NCI-H128 (cell line): Measurements from ENCODE around the gene PPP2R5E.

Source experiments
- DNase-seq: peaks from one replicate; lab custom pipeline; 2025; ENCODE audit not compliant: unreplicated experiment; lab: John Stamatoyannopoulos, UW

Gene PPP2R5E

DNA sequence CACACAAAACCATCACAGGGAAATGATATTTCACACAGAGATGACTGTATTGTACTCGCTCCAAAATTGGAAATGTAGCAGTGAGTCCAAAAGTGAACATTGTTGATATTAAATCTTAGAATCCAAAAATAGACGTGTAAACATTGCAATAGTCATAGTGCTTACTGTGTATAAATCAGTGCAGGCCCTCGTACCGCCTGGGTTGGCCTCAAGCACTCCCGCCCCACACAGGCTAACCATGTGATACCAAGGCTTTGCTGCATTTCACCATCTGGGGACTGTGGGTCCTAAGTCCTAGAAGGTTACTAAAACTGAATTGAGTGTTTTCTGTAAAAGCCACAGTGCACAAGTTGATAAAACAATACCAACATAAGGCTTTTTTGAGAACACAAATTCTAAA is 107.3 kb downstream of the PPP2R5E start:
- no peak for DNase-seq

DNA sequence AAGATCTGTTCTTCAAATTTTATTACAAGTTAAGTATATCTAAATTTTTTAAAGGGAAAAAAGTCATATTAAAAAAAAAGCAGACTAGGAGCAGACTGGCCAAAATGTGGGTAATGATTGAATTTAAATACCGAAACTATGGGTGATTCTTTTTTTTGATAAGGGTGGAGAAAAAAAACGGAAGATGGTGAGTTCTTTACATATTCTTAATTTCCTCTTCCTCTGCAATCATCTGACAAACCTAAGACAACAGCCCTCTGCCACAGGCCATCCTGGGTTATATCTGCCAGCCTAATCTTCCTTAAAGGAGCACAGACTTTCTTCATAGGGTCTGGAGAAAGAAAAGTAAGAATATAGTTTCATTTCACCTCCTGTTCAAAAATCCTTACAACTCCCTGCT is 108.0 kb downstream of the PPP2R5E start:
- DNase-seq: no peak

DNA sequence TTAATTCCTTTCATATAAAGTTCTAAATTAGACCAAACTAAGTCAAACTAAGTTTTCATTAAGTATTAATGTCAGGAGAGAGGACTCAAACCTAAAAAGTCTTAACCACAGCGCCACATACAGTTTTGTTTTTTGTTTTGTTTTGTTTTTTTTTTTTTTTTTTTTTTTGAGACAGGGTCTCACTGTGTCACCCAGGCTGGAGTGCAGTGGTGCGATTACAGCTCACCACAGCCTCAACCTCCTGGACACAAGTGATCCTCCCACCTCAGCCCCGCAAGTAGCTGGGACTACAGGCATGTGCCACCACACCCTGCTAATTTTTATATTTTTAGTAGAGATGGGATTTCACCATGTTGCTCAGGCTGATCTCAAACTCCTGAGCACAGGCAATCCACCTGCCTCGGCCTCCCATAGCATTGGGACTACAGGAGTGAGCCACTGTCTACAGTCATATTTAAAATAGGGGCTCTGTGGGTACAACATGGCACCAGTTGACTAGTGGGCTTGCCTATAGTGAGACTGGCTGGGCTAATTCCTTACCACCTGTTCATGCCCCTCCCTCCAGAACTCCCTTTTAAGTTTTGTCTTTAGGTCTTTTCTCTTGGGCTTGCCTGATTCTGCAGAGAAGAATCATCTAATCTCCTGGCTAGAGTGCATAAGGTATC is 110.2 kb downstream of the PPP2R5E start:
- no peak for DNase-seq

DNA sequence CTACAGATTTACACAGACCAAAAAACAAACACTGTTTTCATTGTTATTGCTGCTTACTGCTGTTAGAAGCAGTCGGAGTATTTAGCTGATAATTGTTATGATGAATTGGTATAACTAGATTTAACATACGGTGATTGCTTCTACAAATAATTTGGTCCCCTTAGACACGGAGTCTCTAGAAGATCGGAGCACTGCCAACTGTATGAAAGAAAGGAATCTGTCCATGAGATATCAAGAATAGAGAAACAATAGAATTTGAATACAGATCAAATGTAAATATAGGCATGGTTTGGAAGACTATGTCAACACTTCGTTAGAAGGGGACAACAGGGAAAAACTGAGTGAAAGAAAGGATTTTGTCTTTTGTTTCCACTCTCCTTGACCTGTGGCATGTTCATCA is 110.9 kb downstream of the PPP2R5E start:
- DNase-seq: no peak

DNA sequence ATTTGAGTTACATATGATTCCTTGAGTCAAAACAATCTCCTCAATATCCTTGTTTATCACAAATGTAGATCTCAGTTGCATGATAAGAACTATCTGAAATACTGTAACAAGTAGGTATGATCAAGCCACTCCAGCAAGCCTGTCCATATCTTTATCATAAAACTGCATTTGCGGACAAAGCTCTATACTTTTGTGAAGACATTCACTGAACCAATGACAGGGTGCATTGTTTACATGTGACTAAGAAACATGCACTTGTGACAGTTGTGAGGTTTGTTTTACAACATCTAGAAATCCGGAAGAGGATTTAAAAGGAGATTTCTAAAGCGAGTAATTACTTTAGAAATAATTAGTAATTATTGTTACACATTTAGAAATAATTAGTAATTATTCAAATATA is 111.7 kb downstream of the PPP2R5E start:
- no peak for DNase-seq

DNA sequence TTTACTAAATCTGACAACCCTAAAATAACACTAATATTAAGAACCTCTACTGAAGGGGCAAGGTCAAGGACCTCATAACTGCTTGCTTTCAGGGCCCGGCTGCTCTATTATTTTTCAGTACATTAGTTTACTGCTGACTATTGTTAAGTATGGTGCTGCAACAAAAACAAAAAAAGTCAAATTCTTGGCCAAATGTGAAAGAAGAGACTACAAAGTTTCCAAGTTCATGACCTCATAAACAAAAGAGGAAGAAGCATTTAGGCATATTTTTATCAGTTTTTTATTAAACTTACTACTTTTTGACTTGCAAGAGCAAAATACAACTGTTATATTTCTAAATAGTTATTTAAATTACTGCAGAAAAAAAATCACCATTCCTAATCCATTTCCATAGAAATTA is 114.7 kb downstream of the PPP2R5E start:
- no peak for DNase-seq

DNA sequence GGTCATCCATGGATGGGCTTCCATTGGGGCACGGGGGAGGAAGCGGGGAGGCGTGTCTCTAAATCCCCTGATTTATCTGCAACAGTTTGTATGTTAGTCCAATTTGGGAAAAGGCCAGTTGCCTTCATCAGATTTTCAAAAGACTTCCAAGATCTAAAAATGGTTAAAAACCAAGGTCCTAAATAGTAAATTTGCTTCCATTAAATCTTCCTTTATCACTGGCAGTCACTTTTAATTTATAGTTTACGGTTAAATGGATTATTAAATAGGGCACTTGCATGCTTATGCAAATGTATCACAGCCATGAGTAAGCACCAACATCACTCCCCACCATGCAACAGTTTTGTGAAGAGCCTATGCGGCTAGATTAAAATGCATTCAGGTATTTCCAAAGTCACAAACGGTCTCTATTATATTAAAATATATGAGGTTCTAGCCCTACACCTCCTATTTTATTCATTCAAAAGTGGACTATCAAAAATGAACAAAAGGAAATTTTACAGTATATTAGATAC is 116.3 kb downstream of the PPP2R5E start:
- DNase-seq: no peak

DNA sequence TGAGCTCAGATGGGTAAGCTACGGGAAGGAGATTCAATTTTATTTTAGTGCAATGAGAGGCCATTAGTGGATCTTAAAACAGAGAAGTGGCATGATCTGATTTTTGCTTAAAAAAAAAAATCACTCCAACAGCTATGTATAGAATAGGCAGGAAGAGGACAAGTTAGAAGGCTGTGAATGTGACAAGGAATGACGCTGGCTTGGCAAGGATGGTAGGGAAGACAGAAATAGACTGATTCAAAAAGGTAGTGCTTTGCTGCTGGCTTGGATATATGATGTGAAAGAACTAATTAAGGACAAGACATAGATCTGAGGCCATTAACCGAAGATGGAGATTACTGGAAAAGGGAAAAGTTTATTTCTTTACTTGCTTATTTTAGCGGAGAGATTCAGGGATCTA is 119.3 kb downstream of the PPP2R5E start:
- DNase-seq: no peak

DNA sequence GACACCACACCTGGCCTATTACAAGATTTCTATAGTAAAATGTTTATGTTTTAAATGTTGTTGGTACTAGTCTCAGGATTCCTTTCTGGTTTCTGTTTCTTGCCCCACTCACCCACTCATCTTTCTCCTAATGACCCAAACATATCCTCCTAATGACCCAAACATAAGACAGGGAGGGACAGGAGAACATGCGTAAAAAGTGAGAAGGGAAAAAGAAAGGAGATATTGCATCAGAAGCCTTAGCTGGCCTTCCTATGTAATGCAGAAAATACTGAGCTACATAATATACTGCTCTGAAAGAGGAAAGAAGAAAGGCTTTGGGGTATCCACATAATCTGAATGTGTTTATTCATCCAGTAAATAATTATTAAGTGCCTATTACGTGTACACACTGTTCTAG is 119.8 kb downstream of the PPP2R5E start:
- no peak for DNase-seq

DNA sequence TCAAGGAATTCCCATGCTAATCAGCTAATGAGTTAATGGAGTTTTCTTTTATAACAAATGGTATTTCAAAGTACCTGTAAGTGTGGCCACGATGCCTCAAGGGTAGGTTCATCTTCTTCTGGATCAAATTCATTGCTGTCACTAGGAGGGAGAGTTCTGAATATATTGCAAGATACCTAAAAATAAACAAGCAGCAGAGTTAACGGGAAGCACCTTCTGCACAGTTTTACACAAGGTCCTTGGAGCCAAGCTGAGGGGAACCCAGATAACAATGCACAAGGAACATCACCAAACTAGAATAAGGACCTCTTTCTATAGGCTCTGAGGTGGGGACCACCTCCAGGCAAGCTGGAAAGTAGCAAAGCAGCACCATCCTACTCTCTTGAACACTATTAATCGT is 121.3 kb downstream of the PPP2R5E start:
- DNase-seq: no peak

DNA sequence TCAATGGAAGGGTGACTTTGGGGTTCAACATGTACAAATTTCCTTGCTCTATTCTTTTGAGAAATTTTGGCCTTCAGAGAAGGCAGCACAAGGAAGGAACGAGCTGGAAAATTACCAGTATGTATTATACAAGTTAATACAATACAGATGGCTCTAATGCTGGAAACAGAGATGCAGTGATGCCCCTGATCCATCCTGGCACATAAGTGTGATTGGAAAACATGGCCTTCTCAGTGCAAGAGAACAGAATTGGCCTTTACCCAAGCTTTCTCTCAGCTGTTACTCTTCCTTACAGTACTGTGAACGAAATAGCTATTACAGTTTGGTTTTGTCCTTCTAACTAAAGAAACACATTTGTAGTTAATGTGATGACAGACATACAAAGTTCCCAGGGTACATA is 122.0 kb downstream of the PPP2R5E start:
- no peak for DNase-seq

DNA sequence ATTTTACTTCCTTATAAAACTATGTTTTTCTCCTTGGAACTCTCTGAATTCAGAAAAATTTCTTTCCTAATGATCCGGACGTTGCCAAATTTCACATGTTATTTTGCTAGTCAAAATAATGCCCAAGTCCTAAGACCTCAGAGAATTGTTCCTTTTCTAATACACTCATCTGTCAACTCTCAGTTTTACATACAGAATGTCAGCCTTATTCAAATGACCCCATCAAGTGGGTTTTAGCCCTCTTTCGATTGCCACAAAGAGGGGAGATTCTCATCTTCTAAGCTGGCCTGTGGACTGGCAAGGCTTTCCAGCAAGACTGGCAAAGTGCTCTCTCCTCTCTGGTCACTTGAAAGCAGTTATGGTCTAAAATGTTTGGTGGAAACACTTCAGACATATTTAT is 125.2 kb downstream of the PPP2R5E start:
- DNase-seq: no peak

DNA sequence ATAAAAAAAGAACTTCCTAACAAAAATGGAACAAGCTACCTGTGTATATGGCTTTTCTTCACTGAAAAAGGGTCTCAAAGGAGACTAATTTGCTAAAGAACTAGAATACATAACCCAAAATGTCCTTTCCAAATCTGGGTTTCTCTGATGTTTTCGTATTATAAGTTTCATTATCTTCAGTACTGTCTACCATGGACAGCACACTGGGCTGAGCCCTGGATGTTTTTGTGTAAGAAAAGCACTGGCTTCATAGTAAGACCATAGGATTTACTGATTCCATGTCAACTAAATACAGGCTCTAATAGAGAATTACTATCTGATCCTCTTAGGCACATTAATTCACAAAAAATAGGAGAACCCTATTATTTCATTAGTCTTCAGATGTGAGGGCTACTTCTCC is 130.2 kb downstream of the PPP2R5E start:
- no peak for DNase-seq

DNA sequence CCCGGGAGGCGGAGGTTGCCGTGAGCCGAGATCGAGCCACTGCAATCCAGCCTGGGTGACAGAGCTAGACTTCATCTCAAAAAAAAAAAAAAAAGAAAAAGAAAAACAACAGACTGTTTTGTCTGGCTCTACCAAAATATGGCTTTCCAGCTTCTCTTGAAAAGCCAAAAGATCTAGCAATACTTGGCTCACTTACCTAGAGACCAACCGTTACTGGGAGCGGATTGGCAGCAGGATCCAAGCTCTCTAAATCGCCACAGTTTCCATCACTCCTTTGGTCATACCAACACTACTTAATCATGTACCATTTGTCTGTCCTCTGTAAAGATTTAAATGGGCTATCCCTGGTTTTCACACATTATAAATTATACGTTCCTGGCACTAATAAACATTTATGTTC is 136.8 kb downstream of the PPP2R5E start:
- no peak for DNase-seq

DNA sequence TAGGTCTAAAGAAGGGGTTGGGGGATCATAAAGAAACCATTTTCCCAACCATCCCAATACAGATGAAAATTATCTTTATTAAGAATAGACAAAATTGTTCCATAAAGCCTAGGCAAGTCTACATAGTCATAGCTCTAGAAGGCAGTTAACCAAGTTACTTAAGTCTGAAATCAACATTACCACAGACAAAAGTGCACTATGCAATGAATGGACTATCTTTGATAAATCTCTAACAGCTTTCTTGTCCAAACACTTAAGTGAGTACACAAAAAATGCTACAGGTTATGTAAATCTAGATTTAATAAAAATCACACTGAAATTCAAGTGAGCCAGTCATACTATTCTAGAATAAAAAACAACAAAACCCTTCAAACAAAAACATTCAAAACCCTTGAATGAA is 137.5 kb downstream of the PPP2R5E start:
- DNase-seq: no peak

DNA sequence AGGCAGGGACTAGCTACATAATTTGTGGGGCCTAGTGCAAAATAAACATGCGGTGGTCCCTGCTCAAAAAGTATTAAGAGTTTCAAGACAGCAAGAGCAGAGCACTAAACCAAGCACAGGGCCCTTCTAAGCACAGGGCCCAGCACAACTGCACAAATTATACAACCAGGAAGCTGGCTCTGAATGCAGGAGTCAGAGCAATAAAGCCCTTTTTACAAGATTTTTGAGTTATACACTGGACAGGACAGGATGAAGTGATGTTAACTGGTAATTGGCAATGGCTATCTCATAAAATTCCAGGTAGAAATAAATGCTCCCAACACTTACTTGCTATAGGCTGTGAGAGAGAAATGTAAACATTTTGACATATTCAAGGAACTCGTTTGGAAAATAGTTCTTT is 138.3 kb downstream of the PPP2R5E start:
- DNase-seq: no peak

DNA sequence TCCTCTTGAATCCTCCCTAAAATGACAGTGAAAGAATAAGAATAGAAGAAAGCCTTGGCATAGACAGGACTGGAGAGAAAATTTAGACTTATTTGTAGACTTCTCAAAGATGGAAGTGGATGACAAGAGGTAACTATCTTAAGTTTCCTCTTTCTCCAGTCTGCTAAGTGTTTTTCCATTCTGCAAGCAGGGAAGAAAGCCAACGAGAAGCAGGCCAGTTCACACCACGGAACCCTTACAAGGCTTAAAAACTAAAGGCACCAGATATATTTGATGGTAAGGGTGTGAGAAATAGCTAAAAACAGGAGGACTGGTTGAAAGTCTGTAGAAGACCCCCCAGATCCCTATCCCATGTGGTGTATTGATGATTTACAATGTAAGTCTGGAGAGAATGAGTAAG is 141.5 kb downstream of the PPP2R5E start:
- no peak for DNase-seq

DNA sequence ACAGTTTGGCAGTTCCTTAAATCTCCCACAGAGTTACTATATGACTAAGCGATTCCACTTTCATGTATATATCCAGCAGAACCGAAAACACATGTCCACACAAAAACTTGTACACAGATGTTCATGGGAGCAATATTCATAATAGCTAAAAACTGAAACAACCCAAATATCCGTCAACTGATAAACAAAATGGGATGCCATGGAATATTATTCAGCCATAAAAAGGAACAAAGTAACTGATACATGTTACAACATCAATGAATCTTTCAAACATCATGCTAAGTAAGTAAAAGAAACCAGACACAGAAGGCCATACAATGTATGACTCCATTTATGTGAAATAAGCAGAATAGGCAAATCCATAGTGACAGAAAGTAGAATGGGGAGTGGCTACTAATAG is 144.2 kb downstream of the PPP2R5E start:
- DNase-seq: no peak

DNA sequence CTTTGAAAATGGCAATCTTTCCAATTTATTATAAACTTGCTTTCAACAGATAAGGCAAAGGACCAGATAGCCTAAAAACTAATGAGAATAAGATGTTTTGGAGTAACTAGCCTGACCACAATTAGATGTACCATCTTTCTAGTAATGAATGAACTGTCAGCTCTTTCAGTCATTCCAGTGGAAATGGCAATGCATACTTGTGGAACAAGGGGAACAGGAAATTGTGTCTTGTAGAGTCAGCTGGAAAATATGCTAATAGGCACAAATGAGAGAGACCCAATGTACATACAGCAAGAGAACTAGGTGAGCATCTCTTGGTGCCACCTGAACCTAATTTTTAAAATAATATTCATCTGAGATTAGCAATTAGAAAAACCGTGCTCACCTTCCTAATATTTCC is 148.3 kb downstream of the PPP2R5E start:
- no peak for DNase-seq

DNA sequence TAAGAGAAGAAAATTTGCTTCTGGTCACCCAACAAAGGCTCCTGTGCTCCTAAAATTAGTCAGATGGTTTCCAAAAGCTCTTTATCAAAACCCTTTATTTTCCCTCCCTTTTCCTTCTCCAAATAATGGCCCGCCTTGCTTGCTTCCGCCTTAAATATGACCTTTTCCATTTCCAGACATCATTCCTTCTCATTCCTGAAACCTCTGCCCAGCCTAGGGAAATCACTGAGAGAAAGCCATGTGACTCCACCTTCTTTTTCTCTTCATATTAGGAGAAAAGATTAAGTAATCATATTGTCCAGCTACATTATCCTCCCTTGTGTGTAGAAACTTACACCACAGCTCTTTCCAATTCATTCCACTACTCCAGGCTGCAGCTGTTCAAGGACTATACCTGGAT is 148.7 kb downstream of the PPP2R5E start:
- no peak for DNase-seq

DNA sequence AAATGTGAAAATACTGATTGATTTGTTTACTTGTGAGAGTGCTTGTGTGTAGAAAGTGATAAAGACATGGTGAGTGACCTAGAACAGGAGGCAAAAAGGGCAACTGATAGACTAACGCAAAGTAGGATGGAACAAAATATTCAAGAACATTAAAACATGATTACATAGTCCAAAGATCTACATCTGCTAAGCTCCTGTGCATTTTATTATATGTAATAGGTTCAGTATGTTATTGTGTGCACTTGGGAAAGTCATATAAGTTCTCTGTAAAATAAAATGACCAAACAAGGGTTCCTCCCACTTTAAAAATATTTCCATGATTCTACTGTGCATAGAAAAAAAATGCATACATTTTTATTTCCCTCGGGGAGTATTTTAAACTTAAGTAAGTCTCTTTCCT is 150.2 kb downstream of the PPP2R5E start:
- no peak for DNase-seq

DNA sequence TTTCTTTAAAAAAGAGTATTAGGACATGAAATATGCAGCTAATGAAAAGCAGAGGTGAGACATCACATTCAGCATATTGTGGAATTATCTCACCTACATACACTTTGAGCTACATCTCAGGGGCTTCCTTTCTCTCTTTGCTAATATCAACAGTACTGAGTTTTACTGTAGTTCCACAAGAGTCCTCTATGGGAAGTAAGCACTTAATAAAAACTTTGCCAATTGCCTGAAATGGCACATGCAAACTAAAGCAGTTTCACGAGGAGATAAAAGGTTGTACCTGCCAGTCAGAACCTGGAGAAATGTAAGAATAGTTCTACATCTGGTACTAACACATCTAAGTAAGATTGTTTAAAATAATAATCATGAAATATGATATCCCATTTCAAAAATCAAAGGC is 150.9 kb downstream of the PPP2R5E start:
- no peak for DNase-seq

DNA sequence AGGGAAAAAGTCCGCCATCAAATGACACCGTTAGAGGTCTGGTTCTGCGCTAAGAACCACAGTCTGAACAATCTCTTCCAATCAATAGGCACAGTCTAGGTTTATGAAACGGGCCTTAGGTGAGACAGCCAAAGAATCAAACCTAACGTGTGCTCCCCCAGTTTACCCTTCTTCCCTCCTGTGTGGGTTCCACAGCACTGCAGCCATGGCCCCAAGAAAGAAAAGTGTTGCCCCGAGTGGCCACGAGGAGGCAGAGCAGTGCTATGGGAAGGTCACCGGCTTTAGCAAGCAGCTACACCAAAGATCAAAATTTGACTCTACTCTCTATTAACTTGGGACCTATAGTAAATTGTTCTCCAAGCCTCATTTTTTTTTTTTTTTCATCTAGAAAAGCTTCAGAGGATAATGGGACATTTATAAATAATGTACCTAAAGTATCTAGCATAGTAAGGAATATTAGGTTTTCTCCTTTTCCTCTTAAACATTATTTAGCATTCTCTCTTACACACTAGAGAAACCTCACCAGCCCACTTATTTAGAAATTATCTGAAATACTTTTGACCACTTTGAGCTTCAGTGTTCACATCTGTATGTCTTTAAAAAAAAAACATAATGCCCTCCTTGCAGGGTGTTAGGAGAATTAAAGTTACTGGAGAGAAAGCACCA is 154.3 kb downstream of the PPP2R5E start:
- no peak for DNase-seq
